Esophagus (tissue), 2 donors: ENCODE results near the gene ARF6. TPM values are rescaled to one million over a fixed set of nuclear protein-coding genes. Genes with fewer than 3 reads are reported as not detected.

ENCODE experiments used
- H3K27ac ChIP-seq, 2 donors: one replicate each; pipeline ENCODE4 v1.5.1; 2013; ENCODE audit warnings: low read depth in 2 of 2, mild to moderate bottlenecking in 2 of 2, inconsistent platforms in 1 of 2, low read length in 1 of 2, moderate library complexity in 1 of 2
- H3K27me3 ChIP-seq, 2 donors: one replicate each; pipeline ENCODE4 v1.6.1; 2013; ENCODE audit warnings: low read length in 2 of 2, control low read depth in 1 of 2, mild to moderate bottlenecking in 1 of 2; ENCODE audit not compliant: insufficient read depth in 2 of 2, control insufficient read depth in 1 of 2
- H3K36me3 ChIP-seq, 2 donors: one replicate each; pipeline ENCODE4 v1.6.1; 2013; ENCODE audit warnings: low read length in 1 of 2; ENCODE audit not compliant: control insufficient read depth in 2 of 2, insufficient read depth in 2 of 2
- H3K4me1 ChIP-seq, 2 donors: one replicate each; pipeline ENCODE4 v1.6.1; 2013; ENCODE audit warnings: low read length in 1 of 2; ENCODE audit not compliant: control insufficient read depth in 2 of 2, insufficient read depth in 2 of 2
- H3K4me3 ChIP-seq, 2 donors: one replicate each; pipeline ENCODE4 v1.5.1; 2013; ENCODE audit warnings: low read length in 2 of 2, mild to moderate bottlenecking in 2 of 2, low read depth in 1 of 2, moderate library complexity in 1 of 2
- H3K9me3 ChIP-seq, 2 donors: one replicate each; pipeline ENCODE4 v1.6.1; 2013; ENCODE audit warnings: mild to moderate bottlenecking in 2 of 2, low read depth in 1 of 2, low read length in 1 of 2, moderate library complexity in 1 of 2; ENCODE audit not compliant: control insufficient read depth in 2 of 2, insufficient read depth in 1 of 2
- WGBS, 2 donors: extraction: QIAGEN DNeasy Blood & Tissue Kit; methylation state at CpG; one replicate each; pipeline ENCODE4 v1.1.7; 2013; 5-methylcytosine and 5-hydroxymethylcytosine counted together
- polyA plus RNA-seq, 2 donors: library from polyadenylated mRNA; stranded (reverse); fragments of 200-250 nt; gene quantifications; one replicate each; pipeline ENCODE4 v1.2.3, GENCODE V29; 2013
- donor health status: healthy with polysubstance abuse.
- donor health status: Bipolar disorder and iron deficiency.

Gene ARF6
- polyA plus RNA-seq, 2 donors, result 80.9 to 112 TPM

- no peaks in the 10 kb centered on the region for H3K36me3 ChIP-seq
- WGBS, 2 donors, result 79 to 84% methylated on average over 8 of the region's 8 CpGs
- H3K27me3 ChIP-seq, result no peaks in the 10 kb centered on the region
- no peak overlapping the region for H3K4me3 ChIP-seq
- H3K9me3 ChIP-seq, result no peaks in the 10 kb centered on the region
- H3K4me1 ChIP-seq, result peaks cover 4 to 9% of the 10 kb centered on the region in 2 donors
- H3K27ac ChIP-seq, result peak overlapping the region; percentile 61 to 89
Measured at GRCh38 chr14:49945448-49946319, 52.8 kb downstream of the ARF6 start.

Other genes with a start within 250 kb of the ARF6 start
- 1 to 10 TPM; 7.0 to 8.0 TPM for gene POLE2, start 204.9 kb upstream of the ARF6 start, polyA plus RNA-seq
- 1 to 10 TPM; 1.0 to 2.3 TPM for gene KLHDC1, start 200.0 kb upstream of the ARF6 start, polyA plus RNA-seq
- 10 to 100 TPM; 24.2 to 31.6 TPM for gene KLHDC2, start 124.9 kb upstream of the ARF6 start, polyA plus RNA-seq
- 10 to 100 TPM; 19.9 to 40.2 TPM for gene NEMF, start 40.3 kb upstream of the ARF6 start, polyA plus RNA-seq
- gene VCPKMT, start 223.5 kb downstream of the ARF6 start, polyA plus RNA-seq, result 10 to 100 TPM in 1 of 2 donors, 1 to 10 TPM in 1; 7.1 to 15.5 TPM